Transverse colon (tissue), 4 donors: ENCODE data around the gene DDTL. TPM values are rescaled to one million over a fixed set of nuclear protein-coding genes. Genes with fewer than 3 reads are reported as not detected.
"Not testable (repeated sequence)": the region's sequence is repeated elsewhere in the genome, so short reads cannot be mapped to it uniquely, and the experiment has no call there.

Source experiments
- DNase-seq: peaks from one replicate; pipeline ENCODE4 v3.0.0-alpha.2; 2019
- H3K27ac ChIP-seq, 4 donors: fragments of 200-600 bp; sonication (generic); 2 replicates each; pipeline ENCODE4 v1.5.1; 2016 to 2018; ENCODE audit warnings: inconsistent platforms in 4 of 4
- H3K27me3 ChIP-seq: fragments of 200-600 bp; sonication (generic); 2 replicates; pipeline ENCODE4 v1.5.1; 2017; ENCODE audit warnings: inconsistent platforms
- H3K36me3 ChIP-seq, 4 donors: fragments of 200-600 bp; sonication (generic); 2 replicates each; pipeline ENCODE4 v1.5.1; 2017 to 2019; ENCODE audit warnings: inconsistent platforms in 4 of 4
- H3K4me1 ChIP-seq, 4 donors: fragments of 200-600 bp; sonication (generic); 2 replicates each; pipeline ENCODE4 v1.5.1; 2017 to 2020; ENCODE audit warnings: inconsistent platforms in 4 of 4
- H3K4me3 ChIP-seq, 4 donors: fragments of 200-600 bp; sonication (generic); 1 replicate in 1 of 4; 2 replicates in 3 of 4; pipeline versions ENCODE4 v1.5.1 to v1.6.1; 2017 to 2019; ENCODE audit warnings: inconsistent platforms in 4 of 4
- H3K9me3 ChIP-seq, 2 donors: fragments of 200-600 bp; sonication (generic); 2 replicates each; pipeline ENCODE4 v1.5.1; 2017 to 2019; ENCODE audit warnings: inconsistent platforms in 2 of 2
- CTCF ChIP-seq, 5 experiments: fragments of 200-600 bp in 3 of 5; fragments of 450-650 bp in 2 of 5; sonication (generic) in 3 of 5; IDR thresholded peaks; 1 replicate in 2 of 5; 2 replicates in 3 of 5; pipeline ENCODE4 v1.5.1; 2016 to 2017; ENCODE audit warnings: antibody characterized with exemption in 5 of 5, inconsistent platforms in 3 of 5, mild to moderate bottlenecking in 2 of 5, moderate library complexity in 1 of 5
- EP300 ChIP-seq: sonication (generic); formaldehyde crosslinking; IDR thresholded peaks from one replicate; pipeline ENCODE4 v1.6.1; 2017; ENCODE audit warnings: antibody characterized with exemption, low read depth
- POLR2A ChIP-seq: fragments of 450-650 bp; IDR thresholded peaks from one replicate; pipeline ENCODE4 v1.6.1; 2016; ENCODE audit warnings: antibody characterized with exemption, mild to moderate bottlenecking, moderate library complexity
- POLR2AphosphoS5 ChIP-seq, 3 donors: sonication (generic); formaldehyde crosslinking; IDR thresholded peaks; one replicate each; pipeline ENCODE4 v1.6.1; 2016; ENCODE audit warnings: antibody characterized with exemption in 3 of 3
- WGBS, 2 donors: methylation state at CpG; one replicate each; pipeline ENCODE4 v1.1.5; 2018; ENCODE audit warnings: low coverage in 1 of 2; 5-methylcytosine and 5-hydroxymethylcytosine counted together
- in situ Hi-C, 4 donors: fragments of 200-750 bp; cut with MboI; loops; one replicate each; pipeline versions ENCODE4 v1.15.0 to v1.15.1; 2017; ENCODE audit warnings: low sequenced_read_pairs in 3 of 4, low pct_ligation_motif_present in 1 of 4, low pct_unique_long_range_greater_than_20kb in 1 of 4
- intact Hi-C: fragments of 100-400 bp; cut with DNase I; formaldehyde crosslinking; loops from one replicate; pipeline ENCODE4 v1.15.1; 2023; ENCODE audit warnings: low total_unique reads
- total RNA-seq, 4 donors: library from RNA; depleted of rRNA; stranded (reverse); fragments of >200 nt; gene quantifications; one replicate each; pipeline ENCODE4 v1.1.0, GENCODE V29; 2016

Gene DDTL
- total RNA-seq, 4 donors from 2014 or later: 1.5 to 1.8 TPM; not detected in 2

- Histone ChIP-seq H3K9me3 (no peaks in the 10 kb centered on the region), H3K4me1 (no peaks in the 10 kb centered on the region), H3K27ac (no peak overlapping the region), H3K27me3 (no peaks in the 10 kb centered on the region), H3K4me3 (no peak overlapping the region), H3K36me3 (peaks cover 0 to 6% (median 0%) of the 10 kb centered on the region in 4 donors)
- 100% methylated on average over 3 of the region's 3 CpGs; no CpG with 5 or more reads in 1 of the 2 donors for WGBS, 2 donors
- no peak for DNase-seq
- TF ChIP-seq POLR2A (no peak), POLR2AphosphoS5 (IDR thresholded peaks at IDR 0.05) (no peak), CTCF (IDR thresholded peaks at IDR 0.05) (no peak), EP300 (no peak)
- intact Hi-C loops (no loop called here), in situ Hi-C loops (no loop called here)
Measured at GRCh38 chr22:23969071-23969470, 2.4 kb downstream of the DDTL start.

- H3K27me3 ChIP-seq: no peaks in the 10 kb centered on the region
- peaks cover 0 to 6% (median 0%) of the 10 kb centered on the region in 4 donors for H3K36me3 ChIP-seq
- in situ Hi-C loops (loop anchor here in 1 of 4 donors (10.0 kb wide), 1 partner anchor 45 kb away; no protein-coding TSS in a partner anchor), intact Hi-C loops (loop anchor here (5.0 kb wide), 1 partner anchor 48 kb away; no protein-coding TSS in a partner anchor)
- no peak for TF ChIP-seq CTCF (IDR thresholded peaks at IDR 0.05)
- H3K27ac ChIP-seq: no peak overlapping the region
- 85 to 87% methylated on average over 5 of the region's 5 CpGs for WGBS, 2 donors
- no peaks in the 10 kb centered on the region for H3K9me3 ChIP-seq
- no peaks in the 10 kb centered on the region for H3K4me1 ChIP-seq
- H3K4me3 ChIP-seq: no peak overlapping the region
- DNase-seq: no peak
Measured at GRCh38 chr22:23970201-23970641, 3.5 kb downstream of the DDTL start.

- TF ChIP-seq CTCF (IDR thresholded peaks at IDR 0.05): no peak
- Histone ChIP-seq H3K27me3 (no peaks in the 10 kb centered on the region), H3K4me1 (no peaks in the 10 kb centered on the region), H3K9me3 (no peaks in the 10 kb centered on the region), H3K27ac (no peak overlapping the region), H3K4me3 (no peak overlapping the region), H3K36me3 (peaks cover 0 to 6% (median 0%) of the 10 kb centered on the region in 4 donors)
- intact Hi-C loops: loop anchor here (5.0 kb wide), 1 partner anchor 49 kb away; no protein-coding TSS in a partner anchor
- in situ Hi-C loops: loop anchor here in 1 of 4 donors (10.0 kb wide), 1 partner anchor 46 kb away; no protein-coding TSS in a partner anchor
- 86% methylated on average over 6 of the region's 6 CpGs; no CpG with 5 or more reads in 1 of the 2 donors for WGBS, 2 donors
- no peak for DNase-seq
Measured at GRCh38 chr22:23970816-23971486, 4.3 kb downstream of the DDTL start.

GRCh38 chr22:23971927-23972326 lies 5.2 kb downstream of the DDTL start:
- DNase-seq, H3K27me3 ChIP-seq, H3K9me3 ChIP-seq, H3K27ac ChIP-seq, H3K4me1 ChIP-seq, H3K36me3 ChIP-seq, H3K4me3 ChIP-seq: not testable (repeated sequence)
- in situ Hi-C loops: loop anchor here in 1 of 4 donors (10.0 kb wide), 1 partner anchor 47 kb away; no protein-coding TSS in a partner anchor
- intact Hi-C loops: loop anchor here (5.0 kb wide), 1 partner anchor 50 kb away; no protein-coding TSS in a partner anchor
- 93% methylated on average over 3 of the region's 3 CpGs; no CpG with 5 or more reads in 1 of the 2 donors for WGBS, 2 donors

- H3K36me3 ChIP-seq, H3K27ac ChIP-seq, H3K9me3 ChIP-seq, DNase-seq, H3K4me1 ChIP-seq, H3K4me3 ChIP-seq, H3K27me3 ChIP-seq: not testable (repeated sequence)
- WGBS, 2 donors: no CpG with 5 or more reads among the region's 29 CpGs
- intact Hi-C loops: loop anchor here (5.0 kb wide), 1 partner anchor 52 kb away; no protein-coding TSS in a partner anchor
- in situ Hi-C loops: loop anchor here in 1 of 4 donors (10.0 kb wide), 1 partner anchor 50 kb away; no protein-coding TSS in a partner anchor
Measured at GRCh38 chr22:23974345-23974744, 7.7 kb downstream of the DDTL start, which contains the start of gene DDT. TSS of gene DDT (minus strand) at chr22:23974441. CDS start at chr22:23974414, 27 bp downstream.

GRCh38 chr22:23974836-23975352 lies 8.2 kb downstream of the DDTL start:
- not testable (repeated sequence) for H3K27ac ChIP-seq, DNase-seq, H3K4me3 ChIP-seq, H3K9me3 ChIP-seq, H3K4me1 ChIP-seq, H3K36me3 ChIP-seq, H3K27me3 ChIP-seq
- whole genome bisulfite sequencing, 2 donors: 22% methylated on average over 11 of the region's 27 CpGs; no CpG with 5 or more reads in 1 of the 2 donors
- in situ Hi-C loops (loop anchor here in 1 of 4 donors (10.0 kb wide), 1 partner anchor 50 kb away; no protein-coding TSS in a partner anchor), intact Hi-C loops (loop anchor here (5.0 kb wide), 1 partner anchor 53 kb away; no protein-coding TSS in a partner anchor)

- in situ Hi-C loops: loop anchor here in 1 of 4 donors (10.0 kb wide), 1 partner anchor 53 kb away; no protein-coding TSS in a partner anchor
- DNase-seq, H3K4me3 ChIP-seq, H3K4me1 ChIP-seq, H3K27me3 ChIP-seq, H3K36me3 ChIP-seq, H3K27ac ChIP-seq, intact Hi-C loops, H3K9me3 ChIP-seq: not testable (repeated sequence)
- no CpG with 5 or more reads among the region's 12 CpGs for WGBS, 2 donors
Measured at GRCh38 chr22:23977304-23977703, 10.6 kb downstream of the DDTL start.
